ENCODE measurements around the gene FSD2.
A peak's percentile ranks its signal among the peaks of the same experiment; 100 is the strongest.
"Not testable (repeated sequence)": the region's sequence is repeated elsewhere in the genome, so short reads cannot be mapped to it uniquely, and the experiment has no call there.

The FSD2 gene

DNA sequence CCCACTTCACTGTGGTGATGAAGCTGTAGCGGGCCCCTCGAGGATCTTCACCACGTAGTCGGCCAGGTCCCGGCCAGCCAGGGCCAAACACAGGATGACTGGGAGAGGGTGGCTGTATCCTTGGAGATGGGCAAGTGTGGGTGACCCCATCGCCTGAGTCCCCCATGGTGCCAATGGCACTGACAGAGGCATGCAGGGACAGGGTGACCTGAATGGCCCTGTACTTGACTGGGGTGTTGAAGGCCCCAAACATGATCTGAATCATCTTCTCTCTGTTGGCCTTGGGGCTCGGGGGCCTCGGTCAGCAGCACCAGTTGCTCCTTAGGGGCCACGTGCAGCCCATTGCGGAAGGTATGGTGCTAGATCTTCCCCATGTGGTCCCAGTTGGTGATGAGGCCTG, 79.1 kb downstream of the FSD2 start:
- DNase-seq: no peak

DNA sequence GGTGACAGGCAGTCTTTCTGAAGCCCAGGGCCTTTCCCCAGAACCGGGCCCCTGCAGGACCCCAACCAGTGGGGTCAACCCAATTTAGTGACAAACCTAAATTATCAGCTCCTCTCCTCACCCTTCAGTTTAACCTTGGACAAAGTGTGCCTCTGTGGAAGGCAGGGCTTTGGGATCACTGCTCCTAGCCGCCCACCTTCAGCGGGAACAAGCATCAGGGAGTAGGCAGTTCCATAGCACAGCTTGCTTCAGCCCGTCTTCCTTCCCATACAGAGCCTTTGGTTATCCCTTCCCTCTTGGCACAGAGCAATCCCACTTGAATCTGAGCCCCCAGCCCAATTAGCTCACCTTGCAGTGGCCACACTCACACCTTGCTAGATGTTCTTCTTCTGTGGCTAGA, 90.9 kb downstream of the FSD2 start:
- no peak for DNase-seq

DNA sequence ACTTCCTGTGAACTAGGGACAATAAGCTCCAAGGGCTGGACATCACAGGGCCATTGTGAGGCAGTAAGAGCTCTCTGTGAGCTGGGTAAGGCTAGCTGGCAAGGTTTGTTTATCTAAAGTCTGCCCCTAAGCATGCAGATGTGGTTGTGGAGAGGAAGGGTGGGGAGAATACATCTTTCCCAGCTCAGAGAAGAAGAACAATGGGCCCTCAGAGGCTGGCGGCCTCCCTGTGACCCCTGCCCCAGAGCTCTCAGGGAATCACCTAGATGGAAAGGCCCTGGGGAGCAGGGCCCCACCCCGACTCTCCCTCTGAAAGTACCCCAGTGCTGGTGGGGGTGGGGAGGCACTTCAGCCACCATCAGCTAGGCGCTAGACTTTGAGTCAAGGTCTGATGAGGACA, 91.9 kb downstream of the FSD2 start:
- DNase-seq: no peak

DNA sequence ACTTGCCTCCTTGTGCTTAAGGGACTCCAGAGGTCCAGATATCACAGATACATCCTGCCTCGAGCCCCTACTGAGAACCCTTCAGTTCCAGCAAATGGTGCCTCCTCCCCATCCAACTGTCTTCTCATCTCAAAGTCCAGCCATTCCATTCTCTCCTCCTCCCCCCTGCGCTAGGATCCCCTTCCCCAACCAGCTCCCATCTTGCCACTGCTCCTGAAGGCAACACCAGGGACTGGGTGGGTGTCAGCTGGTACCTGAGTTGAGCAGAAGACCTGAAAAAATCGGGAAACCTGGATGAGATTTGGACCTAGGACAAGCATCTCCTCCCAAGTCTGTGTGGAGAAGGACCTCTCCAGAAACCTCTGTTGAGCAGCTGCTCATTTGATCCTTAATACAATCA, 93.8 kb downstream of the FSD2 start:
- DNase-seq: no peak

DNA sequence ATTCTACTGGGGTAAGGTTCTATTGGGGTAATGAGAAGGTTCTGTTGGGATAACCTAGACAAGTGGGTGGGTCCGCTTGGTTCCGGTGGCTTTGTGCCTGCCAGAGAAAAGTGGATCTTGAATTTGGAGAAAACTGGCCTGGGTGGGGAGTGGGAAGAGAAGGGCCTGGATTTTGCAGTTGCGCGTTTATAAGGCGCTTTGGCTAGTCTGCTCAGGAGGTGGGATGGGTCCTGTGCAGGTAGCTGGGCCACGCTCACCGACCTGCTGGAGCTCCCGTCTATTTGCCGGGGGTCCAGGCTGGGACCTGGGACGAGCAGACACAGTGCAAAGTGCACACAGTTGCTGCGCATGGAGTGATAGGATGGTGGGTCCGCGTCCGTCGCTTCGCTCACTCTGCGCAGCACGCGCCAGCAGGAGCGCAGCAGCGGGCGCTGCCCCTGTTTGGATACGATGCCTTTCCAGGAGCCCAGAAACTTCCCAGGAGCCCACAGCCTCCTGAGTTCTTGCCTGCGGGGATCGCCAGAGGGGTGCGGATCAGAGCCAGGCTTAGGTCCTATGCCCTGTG, 94.9 kb downstream of the FSD2 start:
- no peak for DNase-seq

DNA sequence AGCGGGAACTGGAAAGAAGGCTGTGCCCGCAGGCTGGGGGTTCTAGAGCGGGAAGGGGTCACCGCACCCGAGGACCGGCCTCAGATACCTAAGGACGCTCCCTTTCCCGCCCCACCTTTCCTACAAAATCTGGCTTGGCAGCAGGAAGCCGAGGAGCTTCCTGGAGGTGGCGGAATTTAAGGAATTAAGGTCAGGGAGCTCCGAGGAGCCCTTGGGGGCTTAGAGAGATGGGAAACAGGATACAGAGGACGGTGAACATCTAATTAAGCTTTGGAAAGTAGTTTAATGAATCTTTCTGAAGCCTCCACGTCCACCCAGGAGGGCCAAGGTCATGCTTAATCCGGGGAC, 95.7 kb downstream of the FSD2 start:
- DNase-seq: no peak

DNA sequence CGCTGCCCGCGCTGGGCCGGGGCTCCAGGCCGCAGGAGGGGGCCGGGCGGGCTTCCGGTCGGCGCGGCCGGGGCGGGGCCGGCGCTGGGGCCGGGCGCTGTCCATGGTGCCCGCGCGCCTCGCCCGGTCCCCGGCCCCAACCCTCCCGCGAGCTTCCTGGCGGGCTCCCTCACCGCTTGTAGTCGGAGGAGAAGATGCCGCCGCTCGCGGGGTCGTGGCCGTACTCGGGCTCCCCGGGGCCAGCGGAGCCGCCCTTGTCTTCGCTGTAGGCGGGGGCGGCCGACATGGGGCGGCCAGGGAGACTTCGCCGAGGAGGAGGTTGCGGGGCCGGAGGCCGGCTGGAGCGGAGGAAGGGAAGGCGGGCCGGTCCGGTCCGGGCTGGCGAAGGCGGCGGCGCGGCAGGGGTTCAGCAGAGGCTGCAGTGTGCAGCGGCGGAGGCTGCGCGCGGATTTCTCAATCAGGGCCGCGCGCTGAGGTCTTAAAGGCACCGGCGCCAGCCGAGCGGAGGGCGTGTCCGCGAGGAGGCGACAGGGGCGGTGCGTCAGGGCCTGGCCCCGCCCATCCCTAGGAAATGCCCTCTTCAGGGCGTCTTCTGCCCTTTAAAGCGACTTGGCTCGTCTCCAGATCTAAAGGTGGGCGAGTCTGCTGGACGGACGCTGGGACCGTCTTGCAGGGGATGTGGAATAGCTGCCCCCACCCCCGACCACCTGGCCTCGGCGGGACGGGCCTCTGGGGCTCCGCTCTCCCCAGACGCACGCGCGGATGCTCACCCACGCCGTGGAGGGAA, 96.3 kb downstream of the FSD2 start, which contains the start of gene AP3B2:
Gene AP3B2 (minus strand): TSS at position 455 of the 787 bp plus-strand sequence. CDS start 169 bp downstream, at position 286.
- peak; percentile 53 for DNase-seq

DNA sequence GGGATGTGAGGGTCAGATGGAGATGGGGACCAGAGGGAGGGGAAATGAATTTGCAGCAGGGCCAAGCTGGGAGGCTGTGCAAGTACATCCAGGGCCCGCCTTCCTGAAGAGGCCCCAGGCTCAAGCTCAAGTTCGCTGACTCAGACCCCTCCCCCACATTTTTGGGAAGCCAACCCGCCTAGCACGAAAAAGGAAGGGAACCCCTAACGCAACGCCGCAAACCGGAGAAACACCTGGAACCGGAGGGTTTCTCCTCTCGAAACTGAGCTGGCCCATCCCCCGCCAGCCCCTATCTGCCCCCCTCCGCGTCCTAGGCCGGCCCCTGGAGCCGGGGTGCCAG, 96.8 kb downstream of the FSD2 start:
- no peak for DNase-seq

DNA sequence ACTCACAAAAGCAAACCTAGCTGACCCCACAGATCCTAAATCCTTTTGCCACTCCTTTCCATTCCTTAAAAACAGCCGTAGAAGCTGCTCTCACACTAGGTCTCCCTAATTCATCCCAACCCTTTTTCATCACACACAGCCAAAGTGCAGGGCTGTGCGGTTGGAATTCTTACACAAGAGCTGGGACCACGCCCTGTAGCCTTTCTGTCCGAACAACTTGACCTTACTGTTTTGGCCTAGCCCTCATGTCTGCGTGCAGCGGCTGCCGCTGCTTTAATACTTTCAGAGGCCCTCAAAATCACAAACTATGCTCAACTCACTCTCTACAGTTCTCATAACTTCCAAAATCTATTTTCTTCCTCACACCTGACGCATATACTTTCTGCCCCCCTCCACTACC, 100.0 kb downstream of the FSD2 start:
- not testable (repeated sequence) for DNase-seq
